HEK293 (cell line): ENCODE results near the gene POLR1B.

Experiments
- CTCF ChIA-PET: fragments of 350-600 bp; formaldehyde crosslinking; extraction: SDS; loops from one replicate; lab custom pipeline; 2021; ENCODE audit warnings: antibody characterized with exemption; lab: Yijun Ruan, JAX
- POLR2A ChIA-PET: fragments of 300-600 bp; formaldehyde crosslinking; extraction: SDS; loops from one replicate; lab custom pipeline; 2020; ENCODE audit warnings: antibody characterized with exemption, inconsistent platforms; lab: Yijun Ruan, JAX
- H3K27ac ChIP-seq: fragments of 200-500 bp; sonication (Bioruptor generic); 2 replicates; pipeline ENCODE4 v1.5.1; 2014; ENCODE audit warnings: low read depth, low read length, control low read depth, inconsistent platforms; ENCODE audit errors: extremely low read depth
- H3K36me3 ChIP-seq, 2 experiments: fragments of 200-500 bp in 1 of 2; sonication (Bioruptor generic) in 1 of 2; 1 replicate in 1 of 2; 2 replicates in 1 of 2; pipeline ENCODE4 v1.5.1; 2014 to 2017; ENCODE audit warnings: inconsistent platforms in 2 of 2, low read length in 2 of 2; ENCODE audit not compliant: control insufficient read depth in 2 of 2, insufficient read depth in 1 of 2
- H3K4me1 ChIP-seq: fragments of 200-500 bp; sonication (Bioruptor generic); 2 replicates; pipeline ENCODE4 v1.5.1; 2014; ENCODE audit warnings: mild to moderate bottlenecking, low read length, inconsistent platforms; ENCODE audit not compliant: control insufficient read depth, insufficient read depth
- H3K4me3 ChIP-seq: 2 replicates; pipeline ENCODE4 v1.5.1; 2011; ENCODE audit warnings: low read depth, mild to moderate bottlenecking, control low read depth, low read length, moderate library complexity
- H3K9me3 ChIP-seq: fragments of 200-500 bp; sonication (Bioruptor generic); 2 replicates; pipeline ENCODE4 v1.5.1; 2014; ENCODE audit warnings: low read depth, low read length, inconsistent platforms; ENCODE audit not compliant: control insufficient read depth, insufficient read depth
- EGR2 ChIP-seq: fragments of 450-650 bp; formaldehyde crosslinking; IDR thresholded peaks from 2 replicates; pipeline ENCODE4 v1.5.1; 2016; ENCODE audit warnings: low read depth, missing biosample characterization, missing genetic modification characterization
- ELK4 ChIP-seq: IDR thresholded peaks from 2 replicates; pipeline ENCODE4 v1.6.1; 2011; ENCODE audit warnings: mild to moderate bottlenecking, low read depth, low read length, borderline replicate concordance
- GLIS1 ChIP-seq: fragments of 450-650 bp; formaldehyde crosslinking; IDR thresholded peaks from 2 replicates; pipeline ENCODE4 v1.5.1; 2016; ENCODE audit warnings: missing biosample characterization, missing genetic modification characterization
- PRDM2 ChIP-seq: fragments of 450-650 bp; formaldehyde crosslinking; IDR thresholded peaks from 2 replicates; pipeline ENCODE4 v1.5.1; 2016; ENCODE audit warnings: missing biosample characterization, missing genetic modification characterization, borderline replicate concordance
- SP3 ChIP-seq: fragments of 450-650 bp; formaldehyde crosslinking; IDR thresholded peaks from 2 replicates; pipeline ENCODE4 v1.5.1; 2016; ENCODE audit warnings: missing biosample characterization, missing genetic modification characterization
- SP7 ChIP-seq: fragments of 450-650 bp; formaldehyde crosslinking; IDR thresholded peaks from 2 replicates; pipeline ENCODE4 v1.5.1; 2016; ENCODE audit warnings: missing biosample characterization, missing genetic modification characterization
- ZFP41 ChIP-seq: fragments of 450-650 bp; formaldehyde crosslinking; IDR thresholded peaks from 2 replicates; pipeline ENCODE4 v1.5.1; 2016; ENCODE audit warnings: missing biosample characterization, missing genetic modification characterization, borderline replicate concordance
- ZNF112 ChIP-seq: fragments of 450-650 bp; formaldehyde crosslinking; IDR thresholded peaks from 2 replicates; pipeline ENCODE4 v1.5.0; 2017; ENCODE audit warnings: missing biosample characterization, missing genetic modification characterization
- ZNF155 ChIP-seq: fragments of 450-650 bp; formaldehyde crosslinking; IDR thresholded peaks from 2 replicates; pipeline ENCODE4 v1.5.1; 2016; ENCODE audit warnings: missing biosample characterization, missing genetic modification characterization
- ZNF169 ChIP-seq: fragments of 450-650 bp; formaldehyde crosslinking; IDR thresholded peaks from 2 replicates; pipeline ENCODE4 v1.5.1; 2016; ENCODE audit warnings: missing biosample characterization, missing genetic modification characterization
- ZNF23 ChIP-seq: fragments of 450-650 bp; formaldehyde crosslinking; IDR thresholded peaks from 2 replicates; pipeline ENCODE4 v1.5.1; 2016; ENCODE audit warnings: missing biosample characterization, missing genetic modification characterization, borderline replicate concordance
- ZNF266 ChIP-seq: fragments of 450-650 bp; formaldehyde crosslinking; IDR thresholded peaks from 2 replicates; pipeline ENCODE4 v1.5.1; 2016; ENCODE audit warnings: missing biosample characterization, missing genetic modification characterization, low read depth
- ZNF274 ChIP-seq, 2 experiments: fragments of 200-500 bp in 1 of 2; fragments of 450-650 bp in 1 of 2; sonication (Bioruptor generic) in 1 of 2; formaldehyde crosslinking in 1 of 2; IDR thresholded peaks; 2 replicates each; pipeline versions ENCODE4 v1.5.1 to v1.6.1; 2014 to 2016; ENCODE audit warnings: borderline replicate concordance in 1 of 2, inconsistent platforms in 1 of 2, low read length in 1 of 2, missing biosample characterization in 1 of 2, missing genetic modification characterization in 1 of 2
- ZNF521 ChIP-seq: fragments of 450-650 bp; formaldehyde crosslinking; IDR thresholded peaks from 2 replicates; pipeline ENCODE4 v1.5.1; 2017; ENCODE audit warnings: missing biosample characterization, mild to moderate bottlenecking, missing genetic modification characterization
- ZNF621 ChIP-seq: fragments of 450-650 bp; formaldehyde crosslinking; IDR thresholded peaks from 2 replicates; pipeline ENCODE4 v1.5.1; 2017; ENCODE audit warnings: missing biosample characterization, missing genetic modification characterization
- ZNF658 ChIP-seq: fragments of 450-650 bp; formaldehyde crosslinking; IDR thresholded peaks from 2 replicates; pipeline ENCODE4; 2016; ENCODE audit warnings: missing biosample characterization, missing genetic modification characterization
- ZNF843 ChIP-seq: fragments of 450-650 bp; formaldehyde crosslinking; IDR thresholded peaks from 2 replicates; pipeline ENCODE4 v1.5.1; 2016; ENCODE audit warnings: missing biosample characterization, missing genetic modification characterization
- ZSCAN30 ChIP-seq: fragments of 450-650 bp; IDR thresholded peaks from 2 replicates; pipeline ENCODE4 v1.5.1; 2018; ENCODE audit warnings: missing biosample characterization, mild to moderate bottlenecking, missing genetic modification characterization, moderate library complexity
- TF ChIP-seq, protein P1 (sequence below): fragments of 450-650 bp; formaldehyde crosslinking; IDR thresholded peaks from 2 replicates; pipeline ENCODE4 v1.5.1; 2016; ENCODE audit warnings: missing biosample characterization, missing genetic modification characterization
- TF ChIP-seq, protein P2 (sequence below): fragments of 450-650 bp; formaldehyde crosslinking; IDR thresholded peaks from 2 replicates; pipeline ENCODE4 v1.5.1; 2016; ENCODE audit warnings: missing biosample characterization, missing genetic modification characterization
- TF ChIP-seq, protein P3 (sequence below): fragments of 450-650 bp; formaldehyde crosslinking; IDR thresholded peaks from 2 replicates; pipeline ENCODE4 v1.5.1; 2016; ENCODE audit warnings: missing biosample characterization, missing genetic modification characterization
- TF ChIP-seq, protein P4 (sequence below): fragments of 450-650 bp; IDR thresholded peaks from 2 replicates; pipeline ENCODE4 v1.5.1; 2018; ENCODE audit warnings: missing biosample characterization, missing genetic modification characterization

Gene POLR1B

DNA sequence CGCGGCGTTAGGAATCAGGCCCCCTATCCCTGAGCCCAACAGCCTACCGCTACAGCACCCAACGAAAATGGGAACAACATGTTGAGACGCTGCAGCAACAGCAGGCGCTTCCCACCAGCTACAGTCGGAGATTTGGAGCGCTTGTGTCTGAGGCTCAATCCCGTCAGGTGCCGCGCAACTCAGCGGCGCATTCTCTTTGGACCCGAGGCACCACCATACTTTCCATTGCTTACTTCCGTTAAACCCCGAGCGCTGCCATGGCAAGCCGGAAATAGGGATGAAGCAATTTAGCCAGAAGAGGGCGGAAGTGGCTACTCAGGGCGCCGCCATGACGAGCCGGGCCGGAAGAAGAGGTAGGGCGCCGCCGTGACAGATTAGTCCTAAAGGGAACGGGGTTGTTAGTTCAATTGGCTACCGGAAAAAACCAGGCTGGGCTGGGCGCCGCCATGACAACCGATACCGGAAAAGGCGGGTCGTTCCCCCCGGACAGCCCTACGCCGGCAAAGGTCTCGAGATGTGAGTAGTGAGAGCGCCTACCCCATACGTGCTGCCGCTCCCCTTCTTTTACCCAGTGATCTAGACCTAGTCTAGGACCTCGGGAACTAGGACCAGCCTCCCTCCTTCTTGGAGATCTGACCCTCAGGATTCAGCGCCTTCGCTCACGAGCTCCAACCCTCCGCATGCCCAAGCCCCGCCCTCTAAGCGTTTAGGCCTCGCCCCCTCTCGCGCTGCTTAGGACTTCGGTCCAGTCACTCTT lies 42.0 kb downstream of the POLR1B start, which contains the start of gene CHCHD5 (continued):
- TF ChIP-seq ZNF169 (tag by site-specific recombination) (no peak), ZNF658 (no peak), ZNF274 (IDR thresholded peaks at IDR 0.05; ENCODE audit: low read length) (no peak), ZNF274 (tag by site-specific recombination; IDR thresholded peaks at IDR 0.05; ENCODE audit: borderline replicate concordance) (no peak), ZNF266 (tag by site-specific recombination) (no peak)
- TF ChIP-seq, protein P1, sequence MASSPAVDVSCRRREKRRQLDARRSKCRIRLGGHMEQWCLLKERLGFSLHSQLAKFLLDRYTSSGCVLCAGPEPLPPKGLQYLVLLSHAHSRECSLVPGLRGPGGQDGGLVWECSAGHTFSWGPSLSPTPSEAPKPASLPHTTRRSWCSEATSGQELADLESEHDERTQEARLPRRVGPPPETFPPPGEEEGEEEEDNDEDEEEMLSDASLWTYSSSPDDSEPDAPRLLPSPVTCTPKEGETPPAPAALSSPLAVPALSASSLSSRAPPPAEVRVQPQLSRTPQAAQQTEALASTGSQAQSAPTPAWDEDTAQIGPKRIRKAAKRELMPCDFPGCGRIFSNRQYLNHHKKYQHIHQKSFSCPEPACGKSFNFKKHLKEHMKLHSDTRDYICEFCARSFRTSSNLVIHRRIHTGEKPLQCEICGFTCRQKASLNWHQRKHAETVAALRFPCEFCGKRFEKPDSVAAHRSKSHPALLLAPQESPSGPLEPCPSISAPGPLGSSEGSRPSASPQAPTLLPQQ (tag by site-specific recombination) = 0 out of 2 replicates have a peak, but pooled peaks have one; percentile 5
- TF ChIP-seq, protein P2, sequence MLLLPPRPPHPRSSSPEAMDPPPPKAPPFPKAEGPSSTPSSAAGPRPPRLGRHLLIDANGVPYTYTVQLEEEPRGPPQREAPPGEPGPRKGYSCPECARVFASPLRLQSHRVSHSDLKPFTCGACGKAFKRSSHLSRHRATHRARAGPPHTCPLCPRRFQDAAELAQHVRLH = peak; percentile 99

- Histone ChIP-seq H3K9me3 (no peaks in the 10 kb centered on the region), H3K4me1 (peaks cover 4% of the 10 kb centered on the region), H3K36me3 (peaks cover 4 to 31% of the 10 kb centered on the region in 2 experiments; a peak in 2 of 3 replicates), H3K27ac (peak overlapping the region; percentile 86), H3K4me3 (peak overlapping the region; percentile 75)
- CTCF ChIA-PET = interaction anchor here (0.7 to 2.0 kb wide), 6 partner anchors 11 to 142 kb away, joined by 3 to 14 read pairs (median 4); no protein-coding TSS in a partner anchor
- POLR2A ChIA-PET = interaction anchor here (1.0 to 1.5 kb wide), 3 partner anchors 60 to 107 kb away, joined by 3 to 4 read pairs (median 4); no protein-coding TSS in a partner anchor
- TF ChIP-seq ZSCAN30 = no peak
- TF ChIP-seq ZNF521 (tag by site-specific recombination) = no peak
- TF ChIP-seq ZNF658 = no peak
- TF ChIP-seq, protein P3, sequence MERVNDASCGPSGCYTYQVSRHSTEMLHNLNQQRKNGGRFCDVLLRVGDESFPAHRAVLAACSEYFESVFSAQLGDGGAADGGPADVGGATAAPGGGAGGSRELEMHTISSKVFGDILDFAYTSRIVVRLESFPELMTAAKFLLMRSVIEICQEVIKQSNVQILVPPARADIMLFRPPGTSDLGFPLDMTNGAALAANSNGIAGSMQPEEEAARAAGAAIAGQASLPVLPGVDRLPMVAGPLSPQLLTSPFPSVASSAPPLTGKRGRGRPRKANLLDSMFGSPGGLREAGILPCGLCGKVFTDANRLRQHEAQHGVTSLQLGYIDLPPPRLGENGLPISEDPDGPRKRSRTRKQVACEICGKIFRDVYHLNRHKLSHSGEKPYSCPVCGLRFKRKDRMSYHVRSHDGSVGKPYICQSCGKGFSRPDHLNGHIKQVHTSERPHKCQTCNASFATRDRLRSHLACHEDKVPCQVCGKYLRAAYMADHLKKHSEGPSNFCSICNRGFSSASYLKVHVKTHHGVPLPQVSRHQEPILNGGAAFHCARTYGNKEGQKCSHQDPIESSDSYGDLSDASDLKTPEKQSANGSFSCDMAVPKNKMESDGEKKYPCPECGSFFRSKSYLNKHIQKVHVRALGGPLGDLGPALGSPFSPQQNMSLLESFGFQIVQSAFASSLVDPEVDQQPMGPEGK (tag by site-specific recombination) = no peak
- no peak for TF ChIP-seq ZNF112 (tag by site-specific recombination)
- no peak for TF ChIP-seq ZNF23
- no peak for TF ChIP-seq ZNF843 (tag by site-specific recombination)
- TF ChIP-seq ZNF274 (IDR thresholded peaks at IDR 0.05; ENCODE audit: low read length) = no peak
- TF ChIP-seq ZNF274 (tag by site-specific recombination; IDR thresholded peaks at IDR 0.05; ENCODE audit: borderline replicate concordance) = no peak
- no peak for TF ChIP-seq ZFP41
- TF ChIP-seq ZNF621 (tag by site-specific recombination) = no peak
- TF ChIP-seq ZNF155 (tag by site-specific recombination) = no peak
- TF ChIP-seq ELK4 = no peak
- TF ChIP-seq GLIS1 = no peak
- TF ChIP-seq EGR2 (tag by site-specific recombination) = no peak
- TF ChIP-seq SP3 (tag by site-specific recombination) = no peak
- TF ChIP-seq, protein P4, sequence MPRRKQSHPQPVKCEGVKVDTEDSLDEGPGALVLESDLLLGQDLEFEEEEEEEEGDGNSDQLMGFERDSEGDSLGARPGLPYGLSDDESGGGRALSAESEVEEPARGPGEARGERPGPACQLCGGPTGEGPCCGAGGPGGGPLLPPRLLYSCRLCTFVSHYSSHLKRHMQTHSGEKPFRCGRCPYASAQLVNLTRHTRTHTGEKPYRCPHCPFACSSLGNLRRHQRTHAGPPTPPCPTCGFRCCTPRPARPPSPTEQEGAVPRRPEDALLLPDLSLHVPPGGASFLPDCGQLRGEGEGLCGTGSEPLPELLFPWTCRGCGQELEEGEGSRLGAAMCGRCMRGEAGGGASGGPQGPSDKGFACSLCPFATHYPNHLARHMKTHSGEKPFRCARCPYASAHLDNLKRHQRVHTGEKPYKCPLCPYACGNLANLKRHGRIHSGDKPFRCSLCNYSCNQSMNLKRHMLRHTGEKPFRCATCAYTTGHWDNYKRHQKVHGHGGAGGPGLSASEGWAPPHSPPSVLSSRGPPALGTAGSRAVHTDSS = no peak
- no peak for TF ChIP-seq SP7 (tag by site-specific recombination)
- no peak for TF ChIP-seq PRDM2 (tag by site-specific recombination)
Measured at GRCh38 chr2:112584891-112585250, 42.6 kb downstream of the POLR1B start.
